ENCODE measurements around the gene TMEM53.
A peak's percentile ranks its signal among the peaks of the same experiment; 100 is the strongest.
"Not testable (repeated sequence)": the region's sequence is repeated elsewhere in the genome, so short reads cannot be mapped to it uniquely, and the experiment has no call there.

The TMEM53 gene

GRCh38 chr1:44674113-44675000 is at the start of gene TMEM53, which contains the start of gene ARMH1:
Gene TMEM53 (minus strand): TSS chr1:44674481. CDS start chr1:44674391, 90 bp downstream.
Gene ARMH1 (plus strand): TSS chr1:44674714. CDS start chr1:44689698, 14,984 bp downstream.
- DNase-seq: peak; percentile 93

DNA sequence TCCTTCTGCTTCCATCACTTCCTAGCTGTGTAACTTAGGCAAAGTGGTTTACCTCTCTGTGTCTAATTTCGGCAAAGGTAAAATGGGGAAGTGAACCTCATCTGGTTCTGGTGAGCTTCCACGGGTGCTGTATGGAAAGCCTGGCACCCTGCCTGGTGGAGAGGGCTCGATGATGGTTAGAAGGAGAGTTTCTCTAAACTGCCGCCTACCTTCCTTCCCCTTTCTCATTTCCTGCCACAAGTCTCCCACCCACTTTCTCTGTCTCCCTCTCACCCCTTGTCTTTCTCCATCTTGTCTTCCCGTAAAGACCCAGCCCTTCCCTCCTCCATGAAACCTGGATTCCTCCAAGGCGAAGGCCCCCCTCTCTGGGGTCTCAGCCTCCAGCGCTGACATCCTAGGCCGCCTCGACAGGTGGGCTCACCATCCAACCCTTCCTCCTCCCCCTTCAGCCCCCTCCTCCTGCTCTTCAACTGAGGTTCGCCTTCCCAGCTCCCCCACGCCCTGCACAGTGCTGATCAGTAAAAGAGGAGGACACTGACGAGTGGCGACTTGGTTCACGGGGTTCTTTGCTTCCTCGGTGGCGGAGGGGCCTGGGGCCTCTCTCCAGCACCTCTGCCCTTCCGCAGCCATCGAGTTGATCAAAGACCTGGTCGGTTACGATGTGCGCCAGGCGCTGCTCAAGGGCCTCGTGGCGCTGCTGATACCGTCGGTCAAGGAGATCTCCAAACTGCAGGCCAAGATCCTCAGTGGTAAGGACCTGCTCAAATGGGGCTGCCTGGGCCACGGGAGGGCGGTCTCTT is 49.4 kb upstream of the TMEM53 start:
- DNase-seq: no peak

- DNase-seq: no peak
Observed at GRCh38 chr1:44723064-44723463, 48.8 kb upstream of the TMEM53 start.

- peak; percentile 73 for DNase-seq
Observed at GRCh38 chr1:44721485-44722361, 47.4 kb upstream of the TMEM53 start.

DNA sequence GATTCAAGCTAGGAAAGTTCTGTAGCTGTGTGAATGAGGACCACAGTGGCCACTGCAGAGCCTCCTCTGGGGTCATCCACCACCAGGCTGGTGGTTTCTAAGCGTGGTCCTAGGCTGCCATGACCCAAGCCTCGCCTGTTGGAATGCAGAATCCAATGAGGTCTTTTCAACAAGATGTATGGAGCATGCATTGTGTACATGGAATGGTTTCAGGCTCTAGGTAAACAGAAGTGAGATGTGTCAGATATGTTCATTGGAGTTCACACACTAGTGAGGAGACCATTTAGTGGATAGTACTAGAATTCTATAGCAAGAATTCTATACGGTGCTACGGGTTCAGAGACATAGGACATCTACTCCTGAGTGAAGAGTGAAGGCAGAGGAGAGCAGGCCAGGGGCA is 46.0 kb upstream of the TMEM53 start:
- DNase-seq: no peak

DNA sequence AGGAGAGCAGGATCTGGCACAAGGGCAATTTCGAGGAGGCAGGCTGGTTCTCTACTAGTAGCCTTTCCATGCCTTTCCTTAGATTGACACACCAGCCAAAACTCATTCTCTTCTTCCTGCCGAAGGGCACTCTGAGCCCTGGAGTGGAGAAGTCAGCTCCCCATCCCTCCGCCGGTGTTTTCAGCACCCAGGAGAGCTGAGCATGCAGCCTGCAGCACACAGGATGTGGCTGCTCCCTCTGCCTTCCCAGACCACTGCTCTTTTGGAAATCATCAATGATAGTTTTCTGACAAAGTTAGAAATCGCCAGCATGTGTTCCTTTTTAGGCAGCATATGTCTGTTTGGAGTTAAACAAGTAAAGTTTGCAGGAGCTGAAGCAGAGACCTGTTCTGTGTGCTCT is 45.0 kb upstream of the TMEM53 start:
- no peak for DNase-seq

- no peak for DNase-seq
Observed at GRCh38 chr1:44718091-44718490, 43.8 kb upstream of the TMEM53 start.

- no peak for DNase-seq
Observed at GRCh38 chr1:44717653-44718052, 43.4 kb upstream of the TMEM53 start.

DNA sequence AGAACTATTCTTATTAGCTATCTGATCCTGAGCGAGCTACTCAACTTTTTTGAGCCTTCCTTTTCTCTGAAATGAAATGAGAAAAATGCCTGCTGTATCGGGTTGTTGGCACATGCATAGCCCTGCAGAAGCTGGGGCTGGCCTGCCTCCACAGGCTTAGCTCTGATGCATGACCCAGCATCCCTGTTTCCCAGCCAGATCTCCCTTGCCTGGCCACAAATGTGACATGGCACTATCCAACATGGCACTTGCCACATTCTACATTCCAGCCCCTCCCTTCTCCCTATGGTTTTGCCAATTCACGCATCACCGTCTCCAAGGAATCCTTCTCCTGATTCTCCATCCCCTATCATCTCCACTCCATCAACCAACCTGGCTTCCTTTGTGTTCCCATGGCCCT is 42.9 kb upstream of the TMEM53 start:
- no peak for DNase-seq

- no peak for DNase-seq
Observed at GRCh38 chr1:44714944-44715571, 40.8 kb upstream of the TMEM53 start.

GRCh38 chr1:44714532-44714931 is 40.3 kb upstream of the TMEM53 start:
- DNase-seq: no peak

DNA sequence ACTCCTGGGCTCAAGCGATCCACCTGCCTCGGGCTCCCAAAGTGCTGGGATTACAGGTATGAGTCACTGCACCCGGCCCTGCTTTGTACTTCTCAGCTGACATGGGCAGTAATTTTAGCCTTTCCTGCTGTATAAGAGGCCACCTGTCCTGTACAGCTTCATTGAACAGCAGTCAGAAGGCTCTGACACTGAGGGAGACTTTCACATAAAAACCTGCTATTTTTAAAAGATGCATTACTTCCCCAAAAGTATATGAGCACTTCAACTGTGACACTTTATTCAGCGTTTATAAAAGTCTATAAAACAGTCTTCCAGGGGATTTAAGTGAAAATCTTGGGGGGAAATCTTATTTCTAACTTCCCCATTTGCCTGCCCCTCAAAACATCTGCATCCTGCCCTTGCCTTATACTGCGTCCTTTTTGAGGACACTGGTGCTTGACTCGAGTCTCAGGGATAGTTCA is 39.1 kb upstream of the TMEM53 start:
- no peak for DNase-seq

DNA sequence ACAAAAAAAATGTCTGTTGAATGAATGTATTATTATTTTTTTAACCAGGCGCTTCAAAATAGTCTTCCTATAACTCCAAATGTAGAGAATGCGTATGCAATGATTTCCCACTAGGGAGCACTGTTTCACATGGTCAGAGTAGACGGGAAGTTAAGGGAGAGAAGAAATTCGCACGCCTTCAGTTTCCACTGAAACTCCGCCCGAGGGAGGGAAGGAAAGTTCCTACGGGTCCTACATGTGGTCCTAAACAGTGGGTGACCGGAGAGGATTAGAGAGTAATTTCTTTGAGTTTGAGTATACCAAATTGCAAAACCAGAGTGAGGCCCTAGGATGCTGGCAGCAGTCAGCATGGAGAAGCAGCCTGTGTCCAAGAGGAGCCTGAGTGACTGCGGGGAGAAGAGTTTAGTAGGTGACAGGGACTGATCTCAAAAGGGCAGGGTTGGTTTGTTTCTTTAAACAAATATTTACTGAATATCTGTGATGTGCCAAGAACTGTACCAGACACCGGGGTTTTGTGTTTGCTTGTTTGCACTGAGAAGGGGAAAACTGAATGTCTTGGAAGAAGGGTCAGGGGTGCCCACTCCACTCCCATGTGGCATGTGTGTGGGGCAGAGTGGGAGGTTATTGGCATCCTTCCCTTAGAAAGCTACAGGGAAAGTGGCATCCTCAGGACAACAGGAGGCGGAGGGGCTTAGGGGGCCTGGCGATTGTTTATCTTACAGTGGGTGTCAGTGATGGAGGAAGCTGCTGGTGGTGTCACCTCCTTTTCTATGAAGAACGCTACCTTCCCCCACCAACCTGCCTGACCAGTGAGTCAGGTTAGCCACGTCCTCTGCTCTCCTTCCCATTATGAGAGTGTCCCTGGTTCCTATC is 33.9 kb upstream of the TMEM53 start:
- no peak for DNase-seq

GRCh38 chr1:44707112-44707881 is 33.0 kb upstream of the TMEM53 start:
- DNase-seq: no peak

DNA sequence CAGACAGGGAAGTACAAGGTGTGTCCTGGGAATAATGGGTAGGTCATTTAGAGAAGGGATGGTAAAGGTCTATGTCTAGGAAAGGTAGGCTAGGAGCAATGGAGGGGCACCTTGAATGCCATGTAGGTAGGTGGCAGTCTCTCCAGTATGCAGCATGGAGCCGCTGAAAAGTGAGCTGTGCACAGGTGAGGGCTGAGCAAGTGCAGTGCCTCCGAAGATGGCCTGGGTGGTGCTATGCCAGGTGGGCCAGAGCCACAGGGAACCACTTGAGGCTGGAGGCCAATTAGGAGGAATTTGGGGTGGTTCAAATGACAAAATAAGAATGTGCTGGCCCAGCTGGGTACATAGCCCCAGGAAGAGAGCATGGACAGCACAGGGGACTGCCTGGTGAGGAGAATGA is 31.7 kb upstream of the TMEM53 start:
- DNase-seq: no peak

GRCh38 chr1:44705470-44705869 is 31.2 kb upstream of the TMEM53 start:
- DNase-seq: no peak

GRCh38 chr1:44701141-44701573 is 26.9 kb upstream of the TMEM53 start:
- no peak for DNase-seq

DNA sequence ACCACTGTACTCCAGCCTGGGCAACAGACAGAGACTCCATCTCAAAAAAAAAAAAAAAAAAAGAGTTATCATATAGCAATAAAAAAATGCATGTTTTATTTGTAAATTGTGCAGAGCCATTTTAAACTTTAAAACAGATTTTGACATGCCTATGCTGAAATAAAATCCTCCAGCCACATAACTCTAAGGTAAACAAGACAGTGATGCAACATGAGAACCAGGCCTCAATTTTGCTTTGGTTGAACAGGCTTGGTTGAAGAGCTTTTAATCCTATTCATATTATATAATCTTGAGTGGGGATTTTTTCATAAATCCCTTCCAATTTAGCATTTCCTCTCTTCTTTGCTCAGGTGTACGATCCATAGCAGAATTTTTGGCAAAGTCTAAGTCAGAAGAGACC is 26.3 kb upstream of the TMEM53 start:
- DNase-seq: no peak

DNA sequence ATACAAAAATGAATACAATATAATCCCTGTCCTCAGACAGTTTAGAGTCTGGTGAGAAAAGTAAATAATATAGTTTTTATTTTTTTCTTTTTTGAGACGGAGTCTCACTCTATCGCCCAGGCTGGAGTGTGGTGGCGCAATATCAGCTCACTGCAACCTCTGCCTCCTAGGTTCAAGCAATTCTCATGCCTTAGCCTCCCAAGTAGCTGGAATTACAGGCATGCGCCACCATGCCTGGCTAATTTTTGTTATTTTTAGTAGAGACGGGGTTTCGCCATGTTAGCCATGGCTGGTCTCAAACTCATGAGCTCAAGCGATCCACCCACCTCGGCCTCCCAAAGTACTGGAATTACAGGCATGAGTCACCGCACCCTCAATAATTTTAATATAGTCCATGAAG is 25.1 kb upstream of the TMEM53 start:
- DNase-seq: not testable (repeated sequence)

GRCh38 chr1:44698138-44698537 is 23.9 kb upstream of the TMEM53 start:
- DNase-seq: no peak
